ENCODE measurements around the gene SLC2A4RG. TPM values are rescaled to one million over a fixed set of nuclear protein-coding genes. Genes with fewer than 3 reads are reported as not detected.

Gene SLC2A4RG
- polyA plus RNA-seq, 1 of the 3 experiments (the other 2 are of a cell fraction): 90.9 TPM

DNA sequence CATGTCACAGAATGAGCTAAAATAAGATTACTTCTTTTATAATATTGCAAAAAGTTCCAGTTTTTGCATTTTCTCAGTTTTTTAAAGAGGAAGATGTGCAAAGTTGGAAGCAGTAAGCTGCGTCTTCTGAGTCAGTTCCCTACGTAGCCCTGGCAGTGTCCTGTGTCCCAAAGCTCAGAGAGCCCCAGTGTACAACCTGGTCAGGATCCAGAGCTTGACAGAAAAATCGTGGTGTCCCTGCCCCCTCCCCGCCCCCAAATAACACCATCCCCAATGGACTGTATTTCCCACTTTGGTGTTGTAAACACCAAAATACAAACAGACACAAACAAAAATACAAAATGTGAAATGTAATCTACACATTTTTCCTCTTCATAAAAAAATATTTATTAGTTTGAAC lies 4.6 kb downstream of the SLC2A4RG start:
- no peak overlapping the region for H2AFZ ChIP-seq (ENCODE audit: low read depth)
- no peak for TF ChIP-seq NRF1 (IDR thresholded peaks at IDR 0.05; ENCODE audit: low read depth, low read length)
- TF ChIP-seq POLR2AphosphoS5 (IDR thresholded peaks at IDR 0.05; ENCODE audit: low read depth, low read length): 0 out of 2 replicates have a peak, but pooled peaks have one; percentile 11
- peaks cover 0 to 12% of the 10 kb centered on the region in 2 experiments; a peak in 1 of 4 replicates for H3K4me1 ChIP-seq (ENCODE audit: control insufficient read depth in 1 of 2, insufficient read depth in 2 of 2, low read depth in 1 of 2, low read length in 1 of 2)
- no peaks in the 10 kb centered on the region for H3K9me3 ChIP-seq
- peaks cover 15 to 26% of the 10 kb centered on the region in 2 experiments for H3K36me3 ChIP-seq (replicated peaks in 1 of 2; ENCODE audit: control insufficient read depth in 1 of 2, insufficient read depth in 2 of 2, low read length in 1 of 2)
- H3K9ac ChIP-seq: no peak overlapping the region
- peaks cover 16% of the 10 kb centered on the region for H4K20me1 ChIP-seq (ENCODE audit: insufficient read depth)
- H3K9me2 ChIP-seq: no peaks in the 10 kb centered on the region
- H3K79me2 ChIP-seq (ENCODE audit: insufficient read depth): peaks cover 18% of the 10 kb centered on the region
- no peaks in the 10 kb centered on the region for H3K27me3 ChIP-seq (ENCODE audit: insufficient read depth)
- no peak overlapping the region for H3K4me2 ChIP-seq
- WGBS (ENCODE audit: low lambda C conversion rate): 83% methylated on average over 4 of the region's 4 CpGs
- H3K4me3 ChIP-seq (ENCODE audit: low read depth in 2 of 2, low read length in 1 of 2): no peak overlapping the region
- DNase-seq: no peak
- POLR2A ChIA-PET: interaction anchor here (0.5 kb wide), 1 partner anchor 261 kb away, joined by 3 read pairs; no protein-coding TSS in a partner anchor
- H3F3A ChIP-seq (replicated peaks; ENCODE audit: insufficient read depth): peaks cover 15% of the 10 kb centered on the region
- CTCF ChIA-PET: interaction anchor here (3.6 kb wide), 1 partner anchor 31 kb away, joined by 16 read pairs; no protein-coding TSS in a partner anchor
- no peak overlapping the region for H3K27ac ChIP-seq (ENCODE audit: low read depth in 2 of 2, low read length in 1 of 2)

DNA sequence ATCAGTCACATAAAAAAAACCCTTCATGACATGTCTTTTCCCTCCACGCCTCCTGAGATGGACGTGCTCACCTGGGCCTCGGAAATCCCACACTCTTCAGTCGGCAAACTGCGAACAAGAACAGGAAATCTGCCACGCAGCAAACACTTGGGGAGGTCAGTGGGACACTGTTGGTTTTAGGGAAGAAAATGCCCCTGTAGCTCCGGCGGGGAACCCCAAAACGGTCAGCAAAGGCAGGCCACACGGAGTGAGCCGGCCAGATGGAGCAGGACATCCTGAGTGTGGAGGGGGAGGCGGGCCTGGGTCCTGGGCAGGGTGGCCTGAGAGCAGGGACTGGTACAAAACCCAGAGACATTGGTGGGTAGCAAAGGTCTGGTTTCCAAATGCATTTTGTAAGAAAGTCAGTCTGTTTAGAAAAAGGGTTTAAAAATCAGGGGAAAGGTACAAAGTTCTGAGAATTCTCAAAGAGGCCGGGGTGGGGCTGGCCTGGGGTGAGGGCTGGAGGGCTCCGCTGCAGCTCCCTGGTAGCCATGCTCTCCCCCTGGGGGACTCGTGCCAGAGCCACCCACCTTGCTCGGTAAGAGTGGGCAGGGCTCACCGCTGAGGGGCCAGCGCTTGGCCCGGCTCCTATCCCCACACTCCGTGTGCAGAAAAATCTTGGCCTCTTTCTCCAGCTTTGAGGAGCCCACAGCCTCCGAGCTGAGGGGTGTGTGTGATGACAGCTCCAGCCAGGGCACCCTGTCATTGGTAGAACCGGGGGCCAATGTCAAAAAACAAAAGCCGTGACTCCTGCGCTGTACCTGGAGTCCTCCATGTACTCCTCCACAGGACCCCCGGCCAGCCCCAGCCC lies 5.2 kb downstream of the SLC2A4RG start:
- Histone ChIP-seq H3K79me2 (ENCODE audit: insufficient read depth) (peaks cover 18% of the 10 kb centered on the region), H4K20me1 (ENCODE audit: insufficient read depth) (peaks cover 16% of the 10 kb centered on the region), H3K36me3 (replicated peaks in 1 of 2; ENCODE audit: control insufficient read depth in 1 of 2, insufficient read depth in 2 of 2, low read length in 1 of 2) (peaks cover 15 to 26% of the 10 kb centered on the region in 2 experiments), H2AFZ (ENCODE audit: low read depth) (no peak overlapping the region), H3K27me3 (ENCODE audit: insufficient read depth) (no peaks in the 10 kb centered on the region), H3K9me2 (no peaks in the 10 kb centered on the region), H3K9ac (no peak overlapping the region), H3K9me3 (no peaks in the 10 kb centered on the region), H3K4me1 (ENCODE audit: control insufficient read depth in 1 of 2, insufficient read depth in 2 of 2, low read depth in 1 of 2, low read length in 1 of 2) (peaks cover 0 to 11% of the 10 kb centered on the region in 2 experiments; a peak in 1 of 4 replicates), H3K4me3 (ENCODE audit: low read depth in 2 of 2, low read length in 1 of 2) (no peak overlapping the region), H3K27ac (ENCODE audit: low read depth in 2 of 2, low read length in 1 of 2) (peak overlapping the region in 1 of 2 experiments; percentile 16; a peak in 1 of 4 replicates), H3F3A (replicated peaks; ENCODE audit: insufficient read depth) (peaks cover 15% of the 10 kb centered on the region), H3K4me2 (no peak overlapping the region)
- 91% methylated on average over 19 of the region's 25 CpGs for WGBS (ENCODE audit: low lambda C conversion rate)
- ChIA-PET POLR2A (interaction anchor here (0.5 to 0.7 kb wide), 2 partner anchors 13 to 261 kb away, joined by 3 read pairs; no protein-coding TSS in a partner anchor), CTCF (interaction anchor here (3.6 kb wide), 1 partner anchor 30 kb away, joined by 16 read pairs; no protein-coding TSS in a partner anchor)
- TF ChIP-seq, protein P1, sequence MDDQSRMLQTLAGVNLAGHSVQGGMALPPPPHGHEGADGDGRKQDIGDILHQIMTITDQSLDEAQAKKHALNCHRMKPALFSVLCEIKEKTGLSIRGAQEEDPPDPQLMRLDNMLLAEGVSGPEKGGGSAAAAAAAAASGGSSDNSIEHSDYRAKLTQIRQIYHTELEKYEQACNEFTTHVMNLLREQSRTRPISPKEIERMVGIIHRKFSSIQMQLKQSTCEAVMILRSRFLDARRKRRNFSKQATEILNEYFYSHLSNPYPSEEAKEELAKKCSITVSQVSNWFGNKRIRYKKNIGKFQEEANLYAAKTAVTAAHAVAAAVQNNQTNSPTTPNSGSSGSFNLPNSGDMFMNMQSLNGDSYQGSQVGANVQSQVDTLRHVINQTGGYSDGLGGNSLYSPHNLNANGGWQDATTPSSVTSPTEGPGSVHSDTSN (IDR thresholded peaks at IDR 0.05): peak; percentile 12; the same call in 1 of the 2 replicates
- TF ChIP-seq EZH2phosphoT487 (IDR thresholded peaks at IDR 0.05; ENCODE audit: borderline replicate concordance, low read depth): no peak
- peak; percentile 25 for DNase-seq

DNA sequence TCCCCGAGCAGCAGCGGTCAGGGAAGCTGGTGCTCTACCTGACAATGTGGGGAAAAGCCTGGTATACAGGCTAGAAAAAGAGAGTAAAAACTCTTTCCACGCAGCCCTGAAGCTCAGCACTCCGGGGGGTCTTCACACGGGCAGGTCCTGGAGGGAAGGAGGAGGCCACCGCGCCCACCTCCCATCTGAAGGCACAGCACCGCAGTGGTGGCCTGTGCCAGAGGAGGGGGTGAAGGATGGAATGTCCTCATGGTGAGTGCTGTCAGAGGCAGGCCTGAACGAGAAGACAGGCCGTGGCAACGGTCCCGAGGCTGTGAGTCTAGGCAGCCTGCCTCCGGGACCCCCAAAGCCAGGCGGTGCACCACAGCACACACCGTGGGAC lies 5.8 kb downstream of the SLC2A4RG start:
- Histone ChIP-seq H3K9me3 (no peaks in the 10 kb centered on the region), H4K20me1 (ENCODE audit: insufficient read depth) (peaks cover 16% of the 10 kb centered on the region), H3K79me2 (ENCODE audit: insufficient read depth) (peaks cover 16% of the 10 kb centered on the region), H3K4me3 (ENCODE audit: low read depth in 2 of 2, low read length in 1 of 2) (no peak overlapping the region), H3K27ac (ENCODE audit: low read depth in 2 of 2, low read length in 1 of 2) (no peak overlapping the region), H3K4me1 (ENCODE audit: control insufficient read depth in 1 of 2, insufficient read depth in 2 of 2, low read depth in 1 of 2, low read length in 1 of 2) (peaks cover 0 to 11% of the 10 kb centered on the region in 2 experiments; a peak in 1 of 4 replicates), H2AFZ (ENCODE audit: low read depth) (no peak overlapping the region), H3F3A (replicated peaks; ENCODE audit: insufficient read depth) (peaks cover 15% of the 10 kb centered on the region), H3K36me3 (replicated peaks in 1 of 2; ENCODE audit: control insufficient read depth in 1 of 2, insufficient read depth in 2 of 2, low read length in 1 of 2) (peaks cover 15 to 26% of the 10 kb centered on the region in 2 experiments), H3K4me2 (no peak overlapping the region), H3K9ac (no peak overlapping the region), H3K9me2 (no peaks in the 10 kb centered on the region), H3K27me3 (ENCODE audit: insufficient read depth) (no peaks in the 10 kb centered on the region)
- ChIA-PET CTCF (interaction anchor here (3.6 kb wide), 1 partner anchor 30 kb away, joined by 16 read pairs; no protein-coding TSS in a partner anchor), POLR2A (interaction anchor here (0.7 kb wide), 1 partner anchor 13 kb away, joined by 3 read pairs; no protein-coding TSS in a partner anchor)
- 91% methylated on average over 10 of the region's 15 CpGs for WGBS (ENCODE audit: low lambda C conversion rate)
- peak; percentile 36 for DNase-seq
- TF ChIP-seq, protein P2, sequence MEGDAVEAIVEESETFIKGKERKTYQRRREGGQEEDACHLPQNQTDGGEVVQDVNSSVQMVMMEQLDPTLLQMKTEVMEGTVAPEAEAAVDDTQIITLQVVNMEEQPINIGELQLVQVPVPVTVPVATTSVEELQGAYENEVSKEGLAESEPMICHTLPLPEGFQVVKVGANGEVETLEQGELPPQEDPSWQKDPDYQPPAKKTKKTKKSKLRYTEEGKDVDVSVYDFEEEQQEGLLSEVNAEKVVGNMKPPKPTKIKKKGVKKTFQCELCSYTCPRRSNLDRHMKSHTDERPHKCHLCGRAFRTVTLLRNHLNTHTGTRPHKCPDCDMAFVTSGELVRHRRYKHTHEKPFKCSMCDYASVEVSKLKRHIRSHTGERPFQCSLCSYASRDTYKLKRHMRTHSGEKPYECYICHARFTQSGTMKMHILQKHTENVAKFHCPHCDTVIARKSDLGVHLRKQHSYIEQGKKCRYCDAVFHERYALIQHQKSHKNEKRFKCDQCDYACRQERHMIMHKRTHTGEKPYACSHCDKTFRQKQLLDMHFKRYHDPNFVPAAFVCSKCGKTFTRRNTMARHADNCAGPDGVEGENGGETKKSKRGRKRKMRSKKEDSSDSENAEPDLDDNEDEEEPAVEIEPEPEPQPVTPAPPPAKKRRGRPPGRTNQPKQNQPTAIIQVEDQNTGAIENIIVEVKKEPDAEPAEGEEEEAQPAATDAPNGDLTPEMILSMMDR (IDR thresholded peaks at IDR 0.05): no peak
- no peak; the same call in 1 of the 2 replicates for TF ChIP-seq POLR2AphosphoS5 (IDR thresholded peaks at IDR 0.05; ENCODE audit: low read depth, low read length)
- no peak for TF ChIP-seq MEF2A (IDR thresholded peaks at IDR 0.05; ENCODE audit: borderline replicate concordance, low read depth)
- TF ChIP-seq RXRA (IDR thresholded peaks at IDR 0.05; ENCODE audit: borderline replicate concordance, low read depth): no peak
- no peak for TF ChIP-seq GABPA (IDR thresholded peaks at IDR 0.05; ENCODE audit: low read depth)
- TF ChIP-seq, protein P3, sequence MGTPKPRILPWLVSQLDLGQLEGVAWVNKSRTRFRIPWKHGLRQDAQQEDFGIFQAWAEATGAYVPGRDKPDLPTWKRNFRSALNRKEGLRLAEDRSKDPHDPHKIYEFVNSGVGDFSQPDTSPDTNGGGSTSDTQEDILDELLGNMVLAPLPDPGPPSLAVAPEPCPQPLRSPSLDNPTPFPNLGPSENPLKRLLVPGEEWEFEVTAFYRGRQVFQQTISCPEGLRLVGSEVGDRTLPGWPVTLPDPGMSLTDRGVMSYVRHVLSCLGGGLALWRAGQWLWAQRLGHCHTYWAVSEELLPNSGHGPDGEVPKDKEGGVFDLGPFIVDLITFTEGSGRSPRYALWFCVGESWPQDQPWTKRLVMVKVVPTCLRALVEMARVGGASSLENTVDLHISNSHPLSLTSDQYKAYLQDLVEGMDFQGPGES (IDR thresholded peaks at IDR 0.05; ENCODE audit: low read depth, low read length): no peak
- TF ChIP-seq TEAD4 (IDR thresholded peaks at IDR 0.05; ENCODE audit: borderline replicate concordance, insufficient read depth): no peak

Data from SK-N-SH (cell line).